ENCODE measurements around the gene GAB4.

GAB4 gene

DNA sequence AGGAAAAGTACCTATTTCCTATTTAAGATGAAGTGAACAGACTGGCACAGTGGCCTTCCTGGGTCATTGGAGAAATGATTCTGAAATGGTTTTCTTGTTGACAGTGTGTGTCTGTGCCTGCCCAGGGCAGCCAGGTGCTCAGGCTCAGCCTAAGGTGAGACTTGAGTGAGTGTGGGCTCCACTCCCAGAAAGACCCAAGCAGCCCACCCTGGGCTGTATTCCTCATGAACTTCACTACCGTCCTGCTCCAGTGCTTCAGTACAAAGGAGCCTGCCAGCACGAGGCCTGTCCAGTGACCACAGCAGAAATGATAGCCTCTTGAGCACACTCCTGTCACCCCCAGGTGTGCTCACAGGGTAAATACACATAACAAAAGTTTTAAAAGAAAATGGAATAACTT lies 49.5 kb downstream of the GAB4 start:
- Histone ChIP-seq H2BK15ac (ENCODE audit: low read depth, poor library complexity, severe bottlenecking) (no peak overlapping the region), H3K4me1 (ENCODE audit: control insufficient read depth, insufficient read depth, low read depth, low read length) (no peaks in the 10 kb centered on the region), H3K14ac (ENCODE audit: low read length in 2 of 2) (no peak overlapping the region), H3K23ac (ENCODE audit: low read length in 2 of 2) (no peak overlapping the region), H2BK120ac (ENCODE audit: low read depth, low read length) (no peak overlapping the region), H3K27ac (ENCODE audit: low read length, poor library complexity, severe bottlenecking) (no peak overlapping the region), H3K27me3 (ENCODE audit: control insufficient read depth in 1 of 2, insufficient read depth in 1 of 2, low read length in 2 of 2) (peaks cover 0 to 14% of the 10 kb centered on the region in 2 experiments), H2AFZ (ENCODE audit: low read depth, low read length) (no peak overlapping the region), H2BK12ac (ENCODE audit: low read length in 2 of 2) (no peak overlapping the region), H3K9me3 (ENCODE audit: control insufficient read depth, low read length) (no peaks in the 10 kb centered on the region), H2AK5ac (ENCODE audit: low read length, severe bottlenecking) (no peak overlapping the region), H3K4me2 (ENCODE audit: low read length, poor library complexity, severe bottlenecking) (no peak overlapping the region), H3K18ac (ENCODE audit: low read depth in 1 of 2, low read length in 2 of 2) (no peak overlapping the region), H3K4me3 (ENCODE audit: insufficient read depth in 1 of 2, low read depth in 1 of 2, low read length in 2 of 2) (no peak overlapping the region), H4K8ac (ENCODE audit: low read length) (no peak overlapping the region), H4K91ac (ENCODE audit: low read length) (no peak overlapping the region), H3K36me3 (ENCODE audit: control insufficient read depth in 1 of 2, insufficient read depth in 2 of 2, low read depth in 1 of 2, low read length in 2 of 2) (no peaks in the 10 kb centered on the region), H2BK5ac (ENCODE audit: low read depth, low read length, poor library complexity, severe bottlenecking) (no peak overlapping the region), H3K79me1 (replicated peaks; ENCODE audit: low read length, poor library complexity, severe bottlenecking) (no peaks in the 10 kb centered on the region), H3K9ac (ENCODE audit: low read length) (no peak overlapping the region), H3K4ac (ENCODE audit: low read depth in 1 of 2, low read length in 2 of 2) (no peak overlapping the region)
- DNase-seq = no peak
- WGBS = 100% methylated on average over 1 of the region's 2 CpGs

DNA sequence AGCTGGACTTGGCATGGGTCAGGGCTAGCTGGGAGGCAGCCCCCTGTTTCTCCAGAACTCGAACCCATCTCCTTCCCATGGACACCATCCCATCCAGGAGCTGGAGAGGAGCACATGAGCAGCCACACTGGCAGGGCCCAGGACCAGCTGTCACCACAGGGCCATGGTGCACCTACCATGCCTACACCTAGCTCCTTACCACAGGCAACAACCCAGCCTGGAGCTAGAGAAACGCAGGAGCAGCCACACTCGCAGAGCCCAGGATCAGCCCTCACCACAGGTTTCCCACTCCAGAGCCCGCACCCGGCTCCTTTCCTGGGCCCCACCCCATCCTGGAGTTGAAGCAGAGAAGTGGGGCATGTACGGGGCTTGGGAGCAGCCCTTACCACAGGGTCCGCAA lies 50.2 kb downstream of the GAB4 start:
- Histone ChIP-seq H3K4me1 (ENCODE audit: control insufficient read depth, insufficient read depth, low read depth, low read length) (no peaks in the 10 kb centered on the region), H3K27ac (ENCODE audit: low read length, poor library complexity, severe bottlenecking) (no peak overlapping the region), H2AFZ (ENCODE audit: low read depth, low read length) (no peak overlapping the region), H3K4me3 (ENCODE audit: insufficient read depth in 1 of 2, low read depth in 1 of 2, low read length in 2 of 2) (no peak overlapping the region), H3K4me2 (ENCODE audit: low read length, poor library complexity, severe bottlenecking) (no peak overlapping the region), H3K14ac (ENCODE audit: low read length in 2 of 2) (no peak overlapping the region), H3K9me3 (ENCODE audit: control insufficient read depth, low read length) (no peaks in the 10 kb centered on the region), H4K8ac (ENCODE audit: low read length) (no peak overlapping the region), H2BK5ac (ENCODE audit: low read depth, low read length, poor library complexity, severe bottlenecking) (no peak overlapping the region), H3K4ac (ENCODE audit: low read depth in 1 of 2, low read length in 2 of 2) (no peak overlapping the region), H3K79me1 (replicated peaks; ENCODE audit: low read length, poor library complexity, severe bottlenecking) (no peaks in the 10 kb centered on the region), H2BK15ac (ENCODE audit: low read depth, poor library complexity, severe bottlenecking) (no peak overlapping the region), H4K91ac (ENCODE audit: low read length) (no peak overlapping the region), H2AK5ac (ENCODE audit: low read length, severe bottlenecking) (no peak overlapping the region), H3K9ac (ENCODE audit: low read length) (no peak overlapping the region), H2BK12ac (ENCODE audit: low read length in 2 of 2) (no peak overlapping the region), H2BK120ac (ENCODE audit: low read depth, low read length) (no peak overlapping the region), H3K36me3 (ENCODE audit: control insufficient read depth in 1 of 2, insufficient read depth in 2 of 2, low read depth in 1 of 2, low read length in 2 of 2) (no peaks in the 10 kb centered on the region), H3K18ac (ENCODE audit: low read depth in 1 of 2, low read length in 2 of 2) (no peak overlapping the region), H3K23ac (ENCODE audit: low read length in 2 of 2) (no peak overlapping the region), H3K27me3 (ENCODE audit: control insufficient read depth in 1 of 2, insufficient read depth in 1 of 2, low read length in 2 of 2) (peaks cover 0 to 14% of the 10 kb centered on the region in 2 experiments)
- 68% methylated on average over 7 of the region's 7 CpGs for WGBS
- DNase-seq = no peak

DNA sequence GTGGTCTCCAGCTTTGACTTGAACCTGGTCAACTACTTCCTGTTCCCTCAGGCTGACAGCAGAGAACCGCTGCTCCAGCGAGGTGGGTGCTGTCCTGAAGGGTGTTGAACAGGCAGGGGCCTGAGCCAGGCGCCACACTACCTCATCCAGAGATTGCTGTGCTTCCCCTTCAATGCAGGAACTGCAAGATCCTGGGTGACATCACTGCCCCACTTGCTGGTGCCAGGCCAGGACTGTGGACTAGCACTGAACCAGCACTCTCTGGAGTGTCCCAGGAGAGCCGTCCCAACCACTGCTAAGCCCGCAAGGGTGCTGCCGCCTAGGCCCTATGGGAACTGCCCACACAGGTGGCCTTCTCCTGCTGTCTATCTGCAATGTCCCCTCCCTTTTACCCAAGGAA lies 51.7 kb downstream of the GAB4 start:
- H4K8ac ChIP-seq (ENCODE audit: low read length) = no peak overlapping the region
- no peak overlapping the region for H3K9ac ChIP-seq (ENCODE audit: low read length)
- H3K23ac ChIP-seq (ENCODE audit: low read length in 2 of 2) = no peak overlapping the region
- DNase-seq = no peak
- no peak overlapping the region for H3K14ac ChIP-seq (ENCODE audit: low read length in 2 of 2)
- no peaks in the 10 kb centered on the region for H3K79me1 ChIP-seq (replicated peaks; ENCODE audit: low read length, poor library complexity, severe bottlenecking)
- no peak overlapping the region for H4K91ac ChIP-seq (ENCODE audit: low read length)
- no peak overlapping the region for H2AK5ac ChIP-seq (ENCODE audit: low read length, severe bottlenecking)
- no peaks in the 10 kb centered on the region for H3K9me3 ChIP-seq (ENCODE audit: control insufficient read depth, low read length)
- H2BK5ac ChIP-seq (ENCODE audit: low read depth, low read length, poor library complexity, severe bottlenecking) = no peak overlapping the region
- no peaks in the 10 kb centered on the region for H3K36me3 ChIP-seq (ENCODE audit: control insufficient read depth in 1 of 2, insufficient read depth in 2 of 2, low read depth in 1 of 2, low read length in 2 of 2)
- H3K27me3 ChIP-seq (ENCODE audit: control insufficient read depth in 1 of 2, insufficient read depth in 1 of 2, low read length in 2 of 2) = peaks cover 0 to 10% of the 10 kb centered on the region in 2 experiments
- no peak overlapping the region for H2BK12ac ChIP-seq (ENCODE audit: low read length in 2 of 2)
- H3K27ac ChIP-seq (ENCODE audit: low read length, poor library complexity, severe bottlenecking) = no peak overlapping the region
- H3K18ac ChIP-seq (ENCODE audit: low read depth in 1 of 2, low read length in 2 of 2) = no peak overlapping the region
- no peak overlapping the region for H2BK15ac ChIP-seq (ENCODE audit: low read depth, poor library complexity, severe bottlenecking)
- H3K4ac ChIP-seq (ENCODE audit: low read depth in 1 of 2, low read length in 2 of 2) = no peak overlapping the region
- H2AFZ ChIP-seq (ENCODE audit: low read depth, low read length) = no peak overlapping the region
- 70% methylated on average over 6 of the region's 6 CpGs for WGBS
- H3K4me2 ChIP-seq (ENCODE audit: low read length, poor library complexity, severe bottlenecking) = no peak overlapping the region
- no peaks in the 10 kb centered on the region for H3K4me1 ChIP-seq (ENCODE audit: control insufficient read depth, insufficient read depth, low read depth, low read length)
- no peak overlapping the region for H2BK120ac ChIP-seq (ENCODE audit: low read depth, low read length)
- H3K4me3 ChIP-seq (ENCODE audit: insufficient read depth in 1 of 2, low read depth in 1 of 2, low read length in 2 of 2) = no peak overlapping the region

DNA sequence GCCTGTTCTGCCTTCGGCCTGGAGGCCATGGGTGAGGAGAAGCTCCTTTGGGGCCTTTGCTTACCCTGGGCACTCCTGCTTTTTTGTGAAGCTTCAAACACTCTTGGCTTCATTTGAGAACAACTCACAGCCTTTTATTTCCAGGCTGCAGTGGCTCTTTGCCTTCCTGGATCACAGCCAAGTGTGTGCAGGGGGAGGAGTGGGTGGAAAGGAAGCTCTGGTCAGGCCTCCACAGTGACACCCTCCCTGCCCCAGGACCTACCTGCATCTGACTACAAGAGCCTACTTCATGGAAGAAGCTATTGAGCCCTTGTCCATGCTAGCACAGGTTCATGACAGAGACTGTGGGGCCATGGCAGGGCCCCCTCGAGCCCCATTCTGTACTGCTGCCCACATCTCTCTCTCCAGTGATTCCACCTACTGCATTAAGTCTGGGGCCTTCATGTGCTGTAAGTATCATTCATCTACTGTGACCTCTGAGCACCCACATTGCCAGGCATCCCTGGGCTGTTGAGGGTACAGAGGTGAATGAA lies 52.3 kb downstream of the GAB4 start:
- 17% methylated on average over 2 of the region's 2 CpGs for WGBS

More for the DNA sequence above, 52.3 kb downstream of the GAB4 start:
- DNase-seq = no peak
- Histone ChIP-seq H3K36me3 (ENCODE audit: control insufficient read depth in 1 of 2, insufficient read depth in 2 of 2, low read depth in 1 of 2, low read length in 2 of 2) (no peaks in the 10 kb centered on the region), H2AK5ac (ENCODE audit: low read length, severe bottlenecking) (no peak overlapping the region), H2BK5ac (ENCODE audit: low read depth, low read length, poor library complexity, severe bottlenecking) (no peak overlapping the region), H3K23ac (ENCODE audit: low read length in 2 of 2) (no peak overlapping the region), H3K14ac (ENCODE audit: low read length in 2 of 2) (no peak overlapping the region), H3K4me2 (ENCODE audit: low read length, poor library complexity, severe bottlenecking) (no peak overlapping the region), H2BK15ac (ENCODE audit: low read depth, poor library complexity, severe bottlenecking) (no peak overlapping the region), H3K9me3 (ENCODE audit: control insufficient read depth, low read length) (no peaks in the 10 kb centered on the region), H3K27ac (ENCODE audit: low read length, poor library complexity, severe bottlenecking) (no peak overlapping the region), H3K18ac (ENCODE audit: low read depth in 1 of 2, low read length in 2 of 2) (no peak overlapping the region), H2BK12ac (ENCODE audit: low read length in 2 of 2) (no peak overlapping the region), H4K91ac (ENCODE audit: low read length) (no peak overlapping the region), H4K8ac (ENCODE audit: low read length) (no peak overlapping the region), H2BK120ac (ENCODE audit: low read depth, low read length) (no peak overlapping the region), H3K9ac (ENCODE audit: low read length) (no peak overlapping the region), H3K79me1 (replicated peaks; ENCODE audit: low read length, poor library complexity, severe bottlenecking) (no peaks in the 10 kb centered on the region), H3K4ac (ENCODE audit: low read depth in 1 of 2, low read length in 2 of 2) (no peak overlapping the region), H2AFZ (ENCODE audit: low read depth, low read length) (no peak overlapping the region), H3K4me1 (ENCODE audit: control insufficient read depth, insufficient read depth, low read depth, low read length) (no peaks in the 10 kb centered on the region), H3K4me3 (ENCODE audit: insufficient read depth in 1 of 2, low read depth in 1 of 2, low read length in 2 of 2) (no peak overlapping the region), H3K27me3 (ENCODE audit: control insufficient read depth in 1 of 2, insufficient read depth in 1 of 2, low read length in 2 of 2) (peaks cover 0 to 10% of the 10 kb centered on the region in 2 experiments)

Measured in mesenchymal stem cell (in vitro differentiated cells and primary cell).